Measurements from ENCODE around the gene PDIA3.
A peak's percentile ranks its signal among the peaks of the same experiment; 100 is the strongest.

- TF ChIP-seq CTCF (IDR thresholded peaks at IDR 0.05) (no peak), POLR2A (IDR thresholded peaks at IDR 0.05; ENCODE audit: low read depth) (peak; percentile 8)
Observed at GRCh38 chr15:43776718-43777266, 30.6 kb downstream of the PDIA3 start, which contains the start of gene ELL3.
